Osteocyte (in vitro differentiated cells): ENCODE data around the gene AFF3. TPM values are rescaled to one million over a fixed set of nuclear protein-coding genes. Genes with fewer than 3 reads are reported as not detected.

Experiments used
- DNase-seq: peaks from one replicate; pipeline ENCODE4 v3.0.0; 2021; ENCODE audit warnings: mixed read lengths; ENCODE audit not compliant: unreplicated experiment; ENCODE audit errors: extremely low spot score
- H3K27ac Mint-ChIP-seq: one replicate; pipeline ENCODE4 v1.8.0; 2021; ENCODE audit warnings: mild to moderate bottlenecking, mixed read lengths; ENCODE audit not compliant: unreplicated experiment
- H3K27me3 Mint-ChIP-seq: one replicate; pipeline ENCODE4 v1.8.0; 2021; ENCODE audit warnings: mixed read lengths; ENCODE audit not compliant: unreplicated experiment
- H3K36me3 Mint-ChIP-seq: one replicate; pipeline ENCODE4 v1.8.0; 2021; ENCODE audit warnings: mixed read lengths; ENCODE audit not compliant: unreplicated experiment
- H3K4me1 Mint-ChIP-seq: one replicate; pipeline ENCODE4 v1.8.0; 2021; ENCODE audit warnings: mixed read lengths; ENCODE audit not compliant: unreplicated experiment
- H3K4me3 Mint-ChIP-seq: one replicate; pipeline ENCODE4 v1.8.0; 2021; ENCODE audit warnings: mild to moderate bottlenecking, moderate library complexity, mixed read lengths; ENCODE audit not compliant: unreplicated experiment
- H3K9me3 Mint-ChIP-seq: one replicate; pipeline ENCODE4 v1.8.0; 2021; ENCODE audit warnings: mixed read lengths; ENCODE audit not compliant: unreplicated experiment
- CTCF ChIP-seq: fragments of 200-600 bp; sonication (generic); IDR thresholded peaks from 2 replicates; pipeline ENCODE4 v1.5.0; 2021; ENCODE audit warnings: antibody characterized with exemption, mild to moderate bottlenecking, moderate library complexity
- total RNA-seq: library from RNA; stranded (reverse); gene quantifications from 2 replicates; pipeline ENCODE4 v1.2.1, GENCODE V29; 2021

AFF3 gene
- total RNA-seq, 1 donor from 2014 or later, result 248 TPM

- H3K4me3 Mint-ChIP-seq, result no peak overlapping the region
- H3K4me1 Mint-ChIP-seq, result peaks cover 48% of the 10 kb centered on the region
- peaks cover 41% of the 10 kb centered on the region for H3K36me3 Mint-ChIP-seq
- no peak for TF ChIP-seq CTCF
- no peak overlapping the region for H3K27ac Mint-ChIP-seq
- DNase-seq, result no peak
- no peaks in the 10 kb centered on the region for H3K27me3 Mint-ChIP-seq
- no peaks in the 10 kb centered on the region for H3K9me3 Mint-ChIP-seq
Measured at GRCh38 chr2:99900556-99900955, 241.8 kb downstream of the AFF3 start.

- no peak overlapping the region for H3K4me3 Mint-ChIP-seq
- H3K4me1 Mint-ChIP-seq, result peaks cover 43% of the 10 kb centered on the region
- no peak for TF ChIP-seq CTCF
- peaks cover 47% of the 10 kb centered on the region for H3K36me3 Mint-ChIP-seq
- no peaks in the 10 kb centered on the region for H3K27me3 Mint-ChIP-seq
- no peak for DNase-seq
- H3K27ac Mint-ChIP-seq, result no peak overlapping the region
- no peaks in the 10 kb centered on the region for H3K9me3 Mint-ChIP-seq
Measured at GRCh38 chr2:99899882-99900281, 242.5 kb downstream of the AFF3 start.

GRCh38 chr2:99899058-99899855 is 243.1 kb downstream of the AFF3 start:
- no peaks in the 10 kb centered on the region for H3K27me3 Mint-ChIP-seq
- H3K4me3 Mint-ChIP-seq, result no peak overlapping the region
- H3K4me1 Mint-ChIP-seq, result peaks cover 39% of the 10 kb centered on the region
- no peak for DNase-seq
- H3K27ac Mint-ChIP-seq, result peak overlapping the region; percentile 49
- H3K9me3 Mint-ChIP-seq, result no peaks in the 10 kb centered on the region
- H3K36me3 Mint-ChIP-seq, result peaks cover 48% of the 10 kb centered on the region
- TF ChIP-seq CTCF, result no peak

GRCh38 chr2:99898336-99899048 is 243.9 kb downstream of the AFF3 start:
- peaks cover 48% of the 10 kb centered on the region for H3K36me3 Mint-ChIP-seq
- TF ChIP-seq CTCF, result no peak
- no peaks in the 10 kb centered on the region for H3K9me3 Mint-ChIP-seq
- H3K4me3 Mint-ChIP-seq, result no peak overlapping the region
- no peaks in the 10 kb centered on the region for H3K27me3 Mint-ChIP-seq
- peaks cover 31% of the 10 kb centered on the region for H3K4me1 Mint-ChIP-seq
- peak overlapping the region; percentile 15 for H3K27ac Mint-ChIP-seq
- DNase-seq, result no peak

GRCh38 chr2:99891428-99891780 is 251.0 kb downstream of the AFF3 start:
- no peaks in the 10 kb centered on the region for H3K27me3 Mint-ChIP-seq
- H3K36me3 Mint-ChIP-seq, result peaks cover 32% of the 10 kb centered on the region
- H3K9me3 Mint-ChIP-seq, result no peaks in the 10 kb centered on the region
- H3K27ac Mint-ChIP-seq, result no peak overlapping the region
- peaks cover 27% of the 10 kb centered on the region for H3K4me1 Mint-ChIP-seq
- TF ChIP-seq CTCF, result no peak
- no peak overlapping the region for H3K4me3 Mint-ChIP-seq
- no peak for DNase-seq
